CD4-positive, alpha-beta T cell treated with Interferon gamma for 1 hour (primary cell): ENCODE data around the gene HOXD3.
A peak's percentile ranks its signal among the peaks of the same experiment; 100 is the strongest.

Experiments
- DNase-seq: peaks from one replicate; pipeline ENCODE4 v3.0.0-alpha.2; 2020

Gene HOXD3

GRCh38 chr2:176122052-176122682 is 34.9 kb upstream of the HOXD3 start:
- DNase-seq = no peak

- no peak for DNase-seq
These were observed 34.3 kb upstream of the HOXD3 start, which contains the start of gene HOXD9 for GRCh38 chr2:176122683-176123410. Gene HOXD9, plus strand, starts transcription at chr2:176122719. Its CDS starts 50 bp downstream, at chr2:176122769.

GRCh38 chr2:176123411-176124109 is 33.5 kb upstream of the HOXD3 start:
- DNase-seq = no peak

- DNase-seq = no peak
These were observed 32.8 kb upstream of the HOXD3 start for GRCh38 chr2:176124110-176124946.

- DNase-seq = no peak
These were observed 31.9 kb upstream of the HOXD3 start for GRCh38 chr2:176124947-176125771.

GRCh38 chr2:176125772-176126054 is 31.4 kb upstream of the HOXD3 start:
- DNase-seq = no peak

- DNase-seq = peak; percentile 29
These were observed 30.0 kb upstream of the HOXD3 start for GRCh38 chr2:176126929-176127773.

GRCh38 chr2:176127774-176128072 is 29.4 kb upstream of the HOXD3 start:
- no peak for DNase-seq

GRCh38 chr2:176128172-176128981 is 28.7 kb upstream of the HOXD3 start:
- DNase-seq = no peak

GRCh38 chr2:176128982-176129796 is 27.9 kb upstream of the HOXD3 start, which contains the start of gene HOXD8:
Gene HOXD8, plus strand, starts transcription at chr2:176129705. Its CDS starts 662 bp downstream, at chr2:176130367.
- no peak for DNase-seq

GRCh38 chr2:176129813-176130146 is 27.3 kb upstream of the HOXD3 start:
- DNase-seq = no peak

GRCh38 chr2:176130147-176130956 is 26.8 kb upstream of the HOXD3 start:
- DNase-seq = no peak

- no peak for DNase-seq
These were observed 25.9 kb upstream of the HOXD3 start for GRCh38 chr2:176130957-176131847.

GRCh38 chr2:176131848-176132158 is 25.3 kb upstream of the HOXD3 start:
- DNase-seq = no peak

GRCh38 chr2:176132205-176133171 is 24.6 kb upstream of the HOXD3 start:
- no peak for DNase-seq

- DNase-seq = no peak
These were observed 23.7 kb upstream of the HOXD3 start for GRCh38 chr2:176133389-176133788.

GRCh38 chr2:176134035-176134434 is 23.1 kb upstream of the HOXD3 start:
- no peak for DNase-seq
